Lung (tissue), 12 donors: ENCODE data around the gene OPA1. TPM values are rescaled to one million over a fixed set of nuclear protein-coding genes. Genes with fewer than 3 reads are reported as not detected.

ENCODE experiments used
- ATAC-seq: fragments of 200-7000 bp; cut with Tn5 transposase; one replicate; pipeline ENCODE4 v1.9.1; 2020; ENCODE audit warnings: moderate number of reproducible peaks; ENCODE audit not compliant: insufficient read depth, low FRiP score
- DNase-seq, 3 donors: peaks; one replicate each; pipeline ENCODE4 v3.0.0-alpha.2; 2013 to 2017
- H3K27ac ChIP-seq, 2 donors: one replicate each; pipeline ENCODE4 v1.5.1; 2013; ENCODE audit warnings: mild to moderate bottlenecking in 2 of 2, moderate library complexity in 2 of 2, control low read depth in 1 of 2, inconsistent platforms in 1 of 2, low read depth in 1 of 2, low read length in 1 of 2
- H3K27me3 ChIP-seq, 3 donors: one replicate each; pipeline ENCODE4 v1.5.1; 2013; ENCODE audit warnings: low read length in 2 of 3; ENCODE audit not compliant: control insufficient read depth in 3 of 3, insufficient read depth in 3 of 3
- H3K36me3 ChIP-seq, 4 donors: one replicate each; pipeline ENCODE4 v1.5.1; 2013; ENCODE audit warnings: low read length in 4 of 4, mild to moderate bottlenecking in 1 of 4, moderate library complexity in 1 of 4; ENCODE audit not compliant: control insufficient read depth in 4 of 4, insufficient read depth in 4 of 4
- H3K4me1 ChIP-seq, 5 donors: one replicate each; pipeline ENCODE4 v1.5.1; 2013; ENCODE audit warnings: low read length in 5 of 5, mild to moderate bottlenecking in 2 of 5, moderate library complexity in 1 of 5; ENCODE audit not compliant: control insufficient read depth in 5 of 5, insufficient read depth in 5 of 5
- H3K4me3 ChIP-seq: one replicate; pipeline ENCODE4 v1.5.1; 2013; ENCODE audit warnings: mild to moderate bottlenecking, control low read depth, moderate library complexity
- H3K9ac ChIP-seq, 2 donors: one replicate each; pipeline ENCODE4 v1.5.1; 2013; ENCODE audit warnings: low read length in 2 of 2, control low read depth in 1 of 2; ENCODE audit not compliant: insufficient read depth in 1 of 2
- H3K9me3 ChIP-seq, 4 donors: one replicate each; pipeline ENCODE4 v1.5.1; 2013; ENCODE audit warnings: low read length in 3 of 4, mild to moderate bottlenecking in 1 of 4, moderate library complexity in 1 of 4; ENCODE audit not compliant: control insufficient read depth in 4 of 4, insufficient read depth in 3 of 4
- CTCF ChIP-seq: IDR thresholded peaks from 2 replicates; pipeline ENCODE4 v1.5.1; 2012; ENCODE audit warnings: mild to moderate bottlenecking; ENCODE audit errors: control extremely low read depth, extremely low read depth
- WGBS, 2 donors: extraction: QIAGEN DNeasy Blood & Tissue Kit; methylation state at CpG; one replicate each; pipeline ENCODE4 v1.1.7; 2013; 5-methylcytosine and 5-hydroxymethylcytosine counted together
- polyA plus RNA-seq, 2 donors: library from polyadenylated mRNA; stranded (reverse); fragments of 200-250 nt; gene quantifications; one replicate each; pipeline ENCODE4 v1.2.1, GENCODE V29; 2013
- total RNA-seq, 2 donors: library from RNA; depleted of rRNA in 1 of 2; stranded (reverse); fragments of >200 nt in 1 of 2; gene quantifications; one replicate each; pipeline ENCODE4 v1.2.1, GENCODE V29; 2014 to 2021
- donor health status: control.
- donor health status: control.
- donor health status: Bipolar disorder and iron deficiency.
- donor health status: healthy.
- donor health status: DM: yes; HTN: yes; CAD: no.

The OPA1 gene
- total and polyA plus RNA-seq, 4 donors = 8.8 to 54.2 (median 29.0) TPM

- no peak for TF ChIP-seq CTCF
- Histone ChIP-seq H3K9me3 (peaks cover 0 to 3% (median 0%) of the 10 kb centered on the region in 4 donors), H3K36me3 (no peaks in the 10 kb centered on the region), H3K27ac (no peak overlapping the region), H3K27me3 (no peaks in the 10 kb centered on the region), H3K9ac (no peak overlapping the region), H3K4me3 (no peak overlapping the region), H3K4me1 (peaks cover 0 to 6% (median 0%) of the 10 kb centered on the region in 5 donors)
- DNase-seq (no peak), ATAC-seq (no peak)
- 87 to 95% methylated on average over 9 of the region's 9 CpGs for WGBS, 2 donors
Measured at GRCh38 chr3:193732391-193732790, 139.4 kb downstream of the OPA1 start.

- ATAC-seq (no peak), DNase-seq (no peak)
- Histone ChIP-seq H3K36me3 (no peaks in the 10 kb centered on the region), H3K9ac (no peak overlapping the region), H3K9me3 (peaks cover 0 to 3% (median 0%) of the 10 kb centered on the region in 4 donors), H3K4me1 (peaks cover 0 to 6% (median 0%) of the 10 kb centered on the region in 5 donors), H3K27ac (no peak overlapping the region), H3K4me3 (no peak overlapping the region), H3K27me3 (no peaks in the 10 kb centered on the region)
- 76 to 82% methylated on average over 2 of the region's 2 CpGs for WGBS, 2 donors
- no peak for TF ChIP-seq CTCF
Measured at GRCh38 chr3:193732827-193733226, 139.8 kb downstream of the OPA1 start.

GRCh38 chr3:193734737-193735366, 141.8 kb downstream of the OPA1 start:
- H3K9ac ChIP-seq = no peak overlapping the region
- H3K27me3 ChIP-seq = no peaks in the 10 kb centered on the region
- H3K4me1 ChIP-seq = peaks cover 0 to 6% (median 0%) of the 10 kb centered on the region in 5 donors
- no peak overlapping the region for H3K4me3 ChIP-seq
- no peak overlapping the region for H3K27ac ChIP-seq
- DNase-seq (no peak), ATAC-seq (no peak)
- no peaks in the 10 kb centered on the region for H3K36me3 ChIP-seq
- peaks cover 0 to 3% (median 0%) of the 10 kb centered on the region in 4 donors for H3K9me3 ChIP-seq
- WGBS, 2 donors = 89 to 91% methylated on average over 15 of the region's 15 CpGs
- no peak for TF ChIP-seq CTCF

- Histone ChIP-seq H3K9me3 (peaks cover 0 to 2% (median 0%) of the 10 kb centered on the region in 4 donors), H3K27ac (no peak overlapping the region), H3K4me3 (no peak overlapping the region), H3K27me3 (no peaks in the 10 kb centered on the region), H3K9ac (no peak overlapping the region), H3K36me3 (no peaks in the 10 kb centered on the region), H3K4me1 (peaks cover 0 to 6% (median 0%) of the 10 kb centered on the region in 5 donors)
- DNase-seq = no peak
- no peak for ATAC-seq
- TF ChIP-seq CTCF = no peak
Measured at GRCh38 chr3:193735850-193736249, 142.8 kb downstream of the OPA1 start.
